Endothelial cell of umbilical vein (primary cell): Measurements from ENCODE around the gene CIC. TPM values are rescaled to one million over a fixed set of nuclear protein-coding genes. Genes with fewer than 3 reads are reported as not detected.
A peak's percentile ranks its signal among the peaks of the same experiment; 100 is the strongest.

Source experiments
- BruUV-seq: library from RNA; stranded (reverse); fragments of 400-500 nt; replicated peaks from 2 replicates; lab custom pipeline; 2021; lab: Mats Ljungman, UMichigan
- CTCF ChIA-PET: fragments of 300-600, 350-600 bp; sonication (Branson Sonifier 250); formaldehyde crosslinking; loops from one replicate; lab custom pipeline; 2021; ENCODE audit warnings: antibody characterized with exemption, inconsistent platforms; lab: Charles Lee
- POLR2A ChIA-PET: fragments of 300-600, 350-600 bp; sonication (Branson Sonifier 250); formaldehyde crosslinking; loops from one replicate; lab custom pipeline; 2021; ENCODE audit warnings: antibody characterized with exemption, inconsistent platforms; lab: Charles Lee
- DNase-seq: peaks from one replicate; pipeline ENCODE4 v3.0.0-alpha.2; 2011; ENCODE audit warnings: low read depth, low spot score
- FAIRE-seq: peaks from 2 replicates; lab custom pipeline; 2011; peaks lifted over from hg19 to GRCh38; lab: Jason Lieb, UNC
- H2AFZ ChIP-seq: 2 replicates; pipeline ENCODE4 v1.6.0; 2012; ENCODE audit warnings: low read depth, low read length, control low read depth, inconsistent platforms
- H3K27ac ChIP-seq: 2 replicates; pipeline ENCODE4 v1.5.1; 2011; ENCODE audit warnings: low read depth, mild to moderate bottlenecking, control low read depth, low read length, moderate library complexity; ENCODE audit not compliant: insufficient read depth
- H3K27me3 ChIP-seq, 2 experiments: 2 replicates each; pipeline versions ENCODE4 v1.6.0 to v1.6.1; 2011; ENCODE audit warnings: low read length in 2 of 2, mixed read lengths in 1 of 2; ENCODE audit not compliant: control insufficient read depth in 2 of 2, insufficient read depth in 2 of 2
- H3K36me3 ChIP-seq, 2 experiments: 2 replicates in 1 of 2; 3 replicates in 1 of 2; pipeline ENCODE4 v1.5.1; 2011; ENCODE audit warnings: low read length in 2 of 2, mild to moderate bottlenecking in 1 of 2, moderate library complexity in 1 of 2; ENCODE audit not compliant: control insufficient read depth in 2 of 2, insufficient read depth in 2 of 2; ENCODE audit errors: extremely low read depth in 1 of 2
- H3K4me1 ChIP-seq: 3 replicates; pipeline ENCODE4 v1.5.1; 2011; ENCODE audit warnings: mild to moderate bottlenecking, low read length; ENCODE audit not compliant: control insufficient read depth, insufficient read depth; ENCODE audit errors: extremely low read depth
- H3K4me2 ChIP-seq: 2 replicates; pipeline ENCODE4 v1.6.1; 2011; ENCODE audit warnings: low read length, control low read depth, mixed read lengths; ENCODE audit not compliant: insufficient read depth
- H3K4me3 ChIP-seq, 3 experiments: fragments of 200-600 bp in 1 of 3; sonication (generic), shearing (Covaris generic) in 1 of 3; replicated peaks in 1 of 3; 2 replicates each; pipeline ENCODE4 v1.5.1; 2011 to 2016; ENCODE audit warnings: control low read depth in 3 of 3, low read length in 3 of 3, mild to moderate bottlenecking in 2 of 3, inconsistent platforms in 1 of 3, low read depth in 1 of 3, moderate library complexity in 1 of 3; ENCODE audit not compliant: insufficient read depth in 1 of 3
- H3K79me2 ChIP-seq: 2 replicates; pipeline ENCODE4 v1.6.0; 2012; ENCODE audit warnings: low read length, inconsistent platforms; ENCODE audit not compliant: control insufficient read depth, insufficient read depth
- H3K9ac ChIP-seq: replicated peaks from 2 replicates; pipeline ENCODE3; 2011; ENCODE audit warnings: low read length, control low read depth; ENCODE audit not compliant: insufficient read depth; ENCODE audit errors: extremely low read depth
- H3K9me1 ChIP-seq: replicated peaks from 3 replicates; pipeline ENCODE4 v1.6.0; 2011; ENCODE audit warnings: mild to moderate bottlenecking, low read length; ENCODE audit not compliant: control insufficient read depth, insufficient read depth; ENCODE audit errors: extremely low read depth
- H3K9me3 ChIP-seq: replicated peaks from 2 replicates; pipeline ENCODE4 v1.5.1; 2012; ENCODE audit warnings: low read length, inconsistent platforms; ENCODE audit not compliant: control insufficient read depth, insufficient read depth
- H4K20me1 ChIP-seq: replicated peaks from 2 replicates; pipeline ENCODE3; 2011; ENCODE audit warnings: mild to moderate bottlenecking, low read length; ENCODE audit not compliant: control insufficient read depth, insufficient read depth; ENCODE audit errors: extremely low read depth
- EZH2 ChIP-seq: IDR thresholded peaks from 2 replicates; pipeline ENCODE4 v1.6.1; 2012; ENCODE audit warnings: borderline replicate concordance, low read depth, mild to moderate bottlenecking, moderate library complexity, low read length, inconsistent platforms; ENCODE audit not compliant: severe bottlenecking
- MYC ChIP-seq: IDR thresholded peaks from one replicate; pipeline ENCODE4 v1.6.1; 2011; ENCODE audit warnings: mild to moderate bottlenecking, low read depth, low read length
- POLR2AphosphoS5 ChIP-seq: IDR thresholded peaks from 2 replicates; pipeline ENCODE4 v1.6.1; 2012; ENCODE audit warnings: low read depth, mild to moderate bottlenecking, control low read depth, low read length, moderate library complexity; ENCODE audit not compliant: insufficient read depth
- dilution Hi-C: fragments of 300-500 bp; cut with MboI; formaldehyde crosslinking; loops from one replicate; pipeline ENCODE4 v1.15.0; 2019; ENCODE audit warnings: low sequenced_read_pairs; ENCODE audit not compliant: extremely low pct_ligation_motif_present
- intact Hi-C: fragments of 100-400 bp; cut with micrococcal nuclease; formaldehyde crosslinking; loops from one replicate; pipeline ENCODE4 v1.10.0; 2022
- polyA plus RNA-seq, 4 experiments: library from polyadenylated mRNA; depleted of rRNA in 3 of 4; stranded (reverse) in 3 of 4; unstranded in 1 of 4; fragments of >200 nt; gene quantifications; 2 replicates each; pipeline versions ENCODE4 v1.2.1 to v1.2.3, GENCODE V29; 2011 to 2012; ENCODE audit warnings: missing spikeins in 1 of 4
- total RNA-seq: library from RNA; stranded (reverse); gene quantifications from 2 replicates; pipeline ENCODE4 v1.2.3, GENCODE V29; 2021
- TF ChIP-seq, protein P1 (sequence below), 2 donors: IDR thresholded peaks; 1 replicate in 1 of 2; 2 replicates in 1 of 2; pipeline ENCODE4 v1.5.1; 2011; ENCODE audit warnings: low read length in 2 of 2, mild to moderate bottlenecking in 2 of 2, moderate library complexity in 2 of 2, control low read depth in 1 of 2, inconsistent platforms in 1 of 2, low read depth in 1 of 2; ENCODE audit not compliant: insufficient read depth in 1 of 2; ENCODE audit errors: extremely low read depth in 1 of 2
- TF ChIP-seq, protein P2 (sequence below): IDR thresholded peaks from 2 replicates; pipeline ENCODE4 v1.6.1; 2011; ENCODE audit not compliant: insufficient read depth, insufficient read length

CIC gene
- total and polyA plus RNA-seq, 2 donors (not counting 3 experiments of a cell fraction or from before 2014, with no cell fraction given) = 18.4 to 86.0 TPM

DNA sequence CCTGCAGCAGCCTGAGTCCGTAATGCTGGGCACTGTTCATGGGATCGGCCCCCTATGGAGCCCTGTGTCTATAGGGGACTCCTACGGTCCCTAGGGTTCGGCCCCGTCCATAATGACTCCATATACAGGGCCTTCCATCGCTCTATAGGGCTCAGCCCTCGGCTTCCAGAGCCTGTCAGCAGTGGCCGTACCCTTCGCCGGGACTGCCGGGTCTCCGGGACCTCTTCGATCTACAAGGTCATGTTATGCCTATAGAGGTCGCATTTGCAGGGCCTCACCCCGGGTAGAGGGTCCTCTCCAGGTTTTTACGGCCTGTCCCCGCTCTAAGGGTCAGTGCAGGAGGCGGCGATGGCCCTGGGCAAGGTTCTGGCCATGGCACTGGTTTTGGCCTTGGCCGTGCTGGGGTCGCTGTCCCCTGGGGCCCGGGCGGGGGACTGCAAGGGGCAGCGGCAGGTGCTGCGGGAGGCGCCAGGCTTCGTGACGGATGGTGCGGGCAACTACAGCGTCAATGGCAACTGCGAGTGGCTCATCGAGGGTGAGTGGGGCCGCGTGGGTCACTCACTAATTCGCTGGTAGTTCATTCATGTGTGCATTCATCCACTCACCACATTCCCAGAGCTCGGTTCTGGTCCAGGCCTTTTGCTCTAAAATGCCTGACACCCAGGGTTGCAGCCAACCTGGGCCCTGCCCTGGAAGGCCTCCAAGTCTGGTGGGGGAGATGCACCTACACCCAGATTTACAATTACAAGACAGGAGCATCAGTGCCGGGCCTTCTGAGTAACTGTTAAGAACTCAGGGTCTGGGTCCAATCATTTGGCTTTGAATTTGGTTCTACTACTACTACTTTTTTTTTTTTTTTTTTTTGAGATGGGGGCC is 57.1 kb downstream of the CIC start:
- Histone ChIP-seq H3K9me3 (no peaks in the 10 kb centered on the region), H3K79me2 (peaks cover 3% of the 10 kb centered on the region), H3K4me1 (peaks cover 8% of the 10 kb centered on the region), H3K9ac (peak overlapping the region; percentile 77), H3K4me2 (peak overlapping the region; percentile 73), H3K27me3 (peaks cover 19 to 27% of the 10 kb centered on the region in 2 experiments), H3K4me3 (peak overlapping the region; percentile 50 to 78 (median 69)), H2AFZ (peak overlapping the region; percentile 76), H3K27ac (no peak overlapping the region), H3K9me1 (no peaks in the 10 kb centered on the region), H3K36me3 (no peaks in the 10 kb centered on the region), H4K20me1 (no peaks in the 10 kb centered on the region)
- DNase-seq = no peak
- TF ChIP-seq EZH2 (no peak), POLR2AphosphoS5 (no peak), MYC (no peak)
- TF ChIP-seq, protein P1, sequence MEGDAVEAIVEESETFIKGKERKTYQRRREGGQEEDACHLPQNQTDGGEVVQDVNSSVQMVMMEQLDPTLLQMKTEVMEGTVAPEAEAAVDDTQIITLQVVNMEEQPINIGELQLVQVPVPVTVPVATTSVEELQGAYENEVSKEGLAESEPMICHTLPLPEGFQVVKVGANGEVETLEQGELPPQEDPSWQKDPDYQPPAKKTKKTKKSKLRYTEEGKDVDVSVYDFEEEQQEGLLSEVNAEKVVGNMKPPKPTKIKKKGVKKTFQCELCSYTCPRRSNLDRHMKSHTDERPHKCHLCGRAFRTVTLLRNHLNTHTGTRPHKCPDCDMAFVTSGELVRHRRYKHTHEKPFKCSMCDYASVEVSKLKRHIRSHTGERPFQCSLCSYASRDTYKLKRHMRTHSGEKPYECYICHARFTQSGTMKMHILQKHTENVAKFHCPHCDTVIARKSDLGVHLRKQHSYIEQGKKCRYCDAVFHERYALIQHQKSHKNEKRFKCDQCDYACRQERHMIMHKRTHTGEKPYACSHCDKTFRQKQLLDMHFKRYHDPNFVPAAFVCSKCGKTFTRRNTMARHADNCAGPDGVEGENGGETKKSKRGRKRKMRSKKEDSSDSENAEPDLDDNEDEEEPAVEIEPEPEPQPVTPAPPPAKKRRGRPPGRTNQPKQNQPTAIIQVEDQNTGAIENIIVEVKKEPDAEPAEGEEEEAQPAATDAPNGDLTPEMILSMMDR (IDR thresholded peaks at IDR 0.05; ENCODE audit: extremely low read depth in 1 of 2, insufficient read depth in 1 of 2, low read depth in 1 of 2, low read length in 2 of 2) = no peak
- TF ChIP-seq, protein P2, sequence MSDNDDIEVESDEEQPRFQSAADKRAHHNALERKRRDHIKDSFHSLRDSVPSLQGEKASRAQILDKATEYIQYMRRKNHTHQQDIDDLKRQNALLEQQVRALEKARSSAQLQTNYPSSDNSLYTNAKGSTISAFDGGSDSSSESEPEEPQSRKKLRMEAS = no peak
- BruUV-seq = no TSS peak
- ChIA-PET POLR2A (no interaction called here), CTCF (no interaction called here)
- intact Hi-C loops = loop anchor here (1.0 kb wide), 9 partner anchors 24 to 250 kb away; partner anchors contain the start of genes DEDD2, PAFAH1B3, PRR19 and ZNF574
- dilution Hi-C loops = no loop called here
- no peak for FAIRE-seq
